Panc1 (cell line): ENCODE results near the gene NDP.

Experiments used
- CTCF ChIP-seq: fragments of 450-650 bp; IDR thresholded peaks from 2 replicates; pipeline ENCODE4 v1.5.1; 2017; ENCODE audit warnings: mild to moderate bottlenecking
- SIN3A ChIP-seq: IDR thresholded peaks from 2 replicates; pipeline ENCODE4 v1.6.1; 2012; ENCODE audit warnings: low read depth, mild to moderate bottlenecking, low read length, moderate library complexity, borderline replicate concordance; ENCODE audit not compliant: insufficient read depth

GRCh38 chrX:43970528-43970927 lies 2.7 kb downstream of the NDP start:
- TF ChIP-seq CTCF (no peak), SIN3A (no peak)
